HEK293 (cell line): ENCODE data around the gene PIBF1.

Experiments
- GLIS2 ChIP-seq: fragments of 450-650 bp; formaldehyde crosslinking; IDR thresholded peaks from 2 replicates; pipeline ENCODE4 v1.5.1; 2016; ENCODE audit warnings: missing biosample characterization, missing genetic modification characterization
- SALL2 ChIP-seq: fragments of 450-650 bp; formaldehyde crosslinking; IDR thresholded peaks from 2 replicates; pipeline ENCODE4 v1.5.0; 2017; ENCODE audit warnings: missing biosample characterization, mild to moderate bottlenecking, missing genetic modification characterization, borderline replicate concordance
- YY2 ChIP-seq: fragments of 450-650 bp; formaldehyde crosslinking; IDR thresholded peaks from 2 replicates; pipeline ENCODE4 v1.5.1; 2016; ENCODE audit warnings: missing biosample characterization, missing genetic modification characterization
- ZNF133 ChIP-seq: fragments of 450-650 bp; formaldehyde crosslinking; IDR thresholded peaks from 2 replicates; pipeline ENCODE4 v1.5.1; 2016; ENCODE audit warnings: missing biosample characterization, missing genetic modification characterization
- ZNF140 ChIP-seq: fragments of 450-650 bp; formaldehyde crosslinking; IDR thresholded peaks from 2 replicates; pipeline ENCODE4 v1.5.1; 2016; ENCODE audit warnings: missing biosample characterization, missing genetic modification characterization
- ZNF174 ChIP-seq: fragments of 450-650 bp; formaldehyde crosslinking; IDR thresholded peaks from 2 replicates; pipeline ENCODE4 v1.5.0; 2017; ENCODE audit warnings: missing biosample characterization, mild to moderate bottlenecking, missing genetic modification characterization
- ZNF416 ChIP-seq: fragments of 450-650 bp; formaldehyde crosslinking; IDR thresholded peaks from 2 replicates; pipeline ENCODE4 v1.5.1; 2016; ENCODE audit warnings: missing biosample characterization, missing genetic modification characterization
- ZNF423 ChIP-seq: fragments of 450-650 bp; formaldehyde crosslinking; IDR thresholded peaks from 2 replicates; pipeline ENCODE4 v1.5.1; 2016; ENCODE audit warnings: missing biosample characterization, missing genetic modification characterization
- TF ChIP-seq, protein P1 (sequence below): fragments of 450-650 bp; formaldehyde crosslinking; IDR thresholded peaks from 2 replicates; pipeline ENCODE4 v1.5.1; 2016; ENCODE audit warnings: missing biosample characterization, missing genetic modification characterization
- TF ChIP-seq, protein P2 (sequence below): fragments of 450-650 bp; formaldehyde crosslinking; IDR thresholded peaks from 2 replicates; pipeline ENCODE4; 2016; ENCODE audit warnings: missing biosample characterization, missing genetic modification characterization

DNA sequence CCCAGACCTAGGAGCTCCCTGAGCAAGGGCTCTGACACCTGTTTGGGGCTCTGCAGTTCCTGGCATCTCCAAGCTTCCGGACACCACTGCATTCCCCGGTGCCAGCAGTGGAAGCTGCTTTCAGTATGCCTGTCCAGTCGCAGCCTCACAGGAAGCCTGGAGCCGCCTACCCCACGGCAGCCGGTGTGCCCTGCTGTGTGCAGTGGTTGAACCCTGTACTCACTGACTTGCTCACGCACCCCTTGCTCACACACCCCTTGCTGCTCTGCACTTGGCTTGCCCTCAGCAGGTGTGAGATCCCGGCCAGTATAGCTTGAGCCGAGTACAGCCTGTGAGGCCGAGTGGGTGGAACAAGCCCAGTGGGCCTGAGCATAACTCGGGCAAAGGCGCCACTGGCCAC is 70.3 kb downstream of the PIBF1 start:
- TF ChIP-seq ZNF174 (tag by site-specific recombination) (no peak), ZNF140 (tag by site-specific recombination) (no peak), GLIS2 (tag by site-specific recombination) (no peak), ZNF416 (no peak), YY2 (tag by site-specific recombination) (no peak), ZNF423 (tag by site-specific recombination) (no peak), ZNF133 (tag by site-specific recombination) (no peak), SALL2 (no peak)
- TF ChIP-seq, protein P1, sequence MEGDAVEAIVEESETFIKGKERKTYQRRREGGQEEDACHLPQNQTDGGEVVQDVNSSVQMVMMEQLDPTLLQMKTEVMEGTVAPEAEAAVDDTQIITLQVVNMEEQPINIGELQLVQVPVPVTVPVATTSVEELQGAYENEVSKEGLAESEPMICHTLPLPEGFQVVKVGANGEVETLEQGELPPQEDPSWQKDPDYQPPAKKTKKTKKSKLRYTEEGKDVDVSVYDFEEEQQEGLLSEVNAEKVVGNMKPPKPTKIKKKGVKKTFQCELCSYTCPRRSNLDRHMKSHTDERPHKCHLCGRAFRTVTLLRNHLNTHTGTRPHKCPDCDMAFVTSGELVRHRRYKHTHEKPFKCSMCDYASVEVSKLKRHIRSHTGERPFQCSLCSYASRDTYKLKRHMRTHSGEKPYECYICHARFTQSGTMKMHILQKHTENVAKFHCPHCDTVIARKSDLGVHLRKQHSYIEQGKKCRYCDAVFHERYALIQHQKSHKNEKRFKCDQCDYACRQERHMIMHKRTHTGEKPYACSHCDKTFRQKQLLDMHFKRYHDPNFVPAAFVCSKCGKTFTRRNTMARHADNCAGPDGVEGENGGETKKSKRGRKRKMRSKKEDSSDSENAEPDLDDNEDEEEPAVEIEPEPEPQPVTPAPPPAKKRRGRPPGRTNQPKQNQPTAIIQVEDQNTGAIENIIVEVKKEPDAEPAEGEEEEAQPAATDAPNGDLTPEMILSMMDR (tag by site-specific recombination): no peak
- TF ChIP-seq, protein P2, sequence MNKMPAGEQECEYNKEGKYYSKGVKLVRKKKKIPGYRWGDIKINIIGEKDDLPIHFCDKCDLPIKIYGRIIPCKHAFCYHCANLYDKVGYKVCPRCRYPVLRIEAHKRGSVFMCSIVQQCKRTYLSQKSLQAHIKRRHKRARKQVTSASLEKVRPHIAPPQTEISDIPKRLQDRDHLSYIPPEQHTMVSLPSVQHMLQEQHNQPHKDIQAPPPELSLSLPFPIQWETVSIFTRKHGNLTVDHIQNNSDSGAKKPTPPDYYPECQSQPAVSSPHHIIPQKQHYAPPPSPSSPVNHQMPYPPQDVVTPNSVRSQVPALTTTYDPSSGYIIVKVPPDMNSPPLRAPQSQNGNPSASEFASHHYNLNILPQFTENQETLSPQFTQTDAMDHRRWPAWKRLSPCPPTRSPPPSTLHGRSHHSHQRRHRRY (tag by site-specific recombination): no peak
